ENCODE results near the gene CABP1.

Gene CABP1

GRCh38 chr12:120653611-120654010, 13.2 kb downstream of the CABP1 start:
- Histone ChIP-seq H3K4me1 (ENCODE audit: control insufficient read depth, insufficient read depth, low read length) (peaks cover 19% of the 10 kb centered on the region), H3K9ac (ENCODE audit: low read length in 2 of 2) (no peak overlapping the region), H3K36me3 (ENCODE audit: control insufficient read depth in 2 of 2, insufficient read depth in 2 of 2, low read length in 2 of 2) (no peaks in the 10 kb centered on the region), H3K4me3 (ENCODE audit: low read length in 2 of 2) (no peak overlapping the region), H3K9me3 (ENCODE audit: control insufficient read depth in 2 of 2, low read length in 2 of 2) (no peaks in the 10 kb centered on the region), H3K27ac (ENCODE audit: low read length) (no peak overlapping the region), H3K27me3 (ENCODE audit: control insufficient read depth in 1 of 2, insufficient read depth in 2 of 2, low read length in 2 of 2) (peaks cover 13 to 16% of the 10 kb centered on the region in 2 donors)

GRCh38 chr12:120654656-120655055, 14.2 kb downstream of the CABP1 start:
- Histone ChIP-seq H3K27ac (ENCODE audit: low read length) (no peak overlapping the region), H3K9ac (ENCODE audit: low read length in 2 of 2) (no peak overlapping the region), H3K4me1 (ENCODE audit: control insufficient read depth, insufficient read depth, low read length) (peaks cover 14% of the 10 kb centered on the region), H3K27me3 (ENCODE audit: control insufficient read depth in 1 of 2, insufficient read depth in 2 of 2, low read length in 2 of 2) (peaks cover 10 to 12% of the 10 kb centered on the region in 2 donors), H3K9me3 (ENCODE audit: control insufficient read depth in 2 of 2, low read length in 2 of 2) (no peaks in the 10 kb centered on the region), H3K36me3 (ENCODE audit: control insufficient read depth in 2 of 2, insufficient read depth in 2 of 2, low read length in 2 of 2) (no peaks in the 10 kb centered on the region), H3K4me3 (ENCODE audit: low read length in 2 of 2) (no peak overlapping the region)

- peaks cover 0 to 1% of the 10 kb centered on the region in 2 donors for H3K36me3 ChIP-seq (ENCODE audit: control insufficient read depth in 2 of 2, insufficient read depth in 2 of 2, low read length in 2 of 2)
- H3K9ac ChIP-seq (ENCODE audit: low read length in 2 of 2): no peak overlapping the region
- no peak overlapping the region for H3K4me3 ChIP-seq (ENCODE audit: low read length in 2 of 2)
- no peaks in the 10 kb centered on the region for H3K9me3 ChIP-seq (ENCODE audit: control insufficient read depth in 2 of 2, low read length in 2 of 2)
- H3K4me1 ChIP-seq (ENCODE audit: control insufficient read depth, insufficient read depth, low read length): peaks cover 10% of the 10 kb centered on the region
- H3K27ac ChIP-seq (ENCODE audit: low read length): no peak overlapping the region
- peaks cover 0 to 6% of the 10 kb centered on the region in 2 donors for H3K27me3 ChIP-seq (ENCODE audit: control insufficient read depth in 1 of 2, insufficient read depth in 2 of 2, low read length in 2 of 2)
Measured at GRCh38 chr12:120656008-120656407, 15.6 kb downstream of the CABP1 start.

- no peaks in the 10 kb centered on the region for H3K9me3 ChIP-seq (ENCODE audit: control insufficient read depth in 2 of 2, low read length in 2 of 2)
- H3K9ac ChIP-seq (ENCODE audit: low read length in 2 of 2): no peak overlapping the region
- H3K4me1 ChIP-seq (ENCODE audit: control insufficient read depth, insufficient read depth, low read length): peaks cover 8% of the 10 kb centered on the region
- no peaks in the 10 kb centered on the region for H3K27me3 ChIP-seq (ENCODE audit: control insufficient read depth in 1 of 2, insufficient read depth in 2 of 2, low read length in 2 of 2)
- no peak overlapping the region for H3K4me3 ChIP-seq (ENCODE audit: low read length in 2 of 2)
- H3K36me3 ChIP-seq (ENCODE audit: control insufficient read depth in 2 of 2, insufficient read depth in 2 of 2, low read length in 2 of 2): peaks cover 0 to 3% of the 10 kb centered on the region in 2 donors
- H3K27ac ChIP-seq (ENCODE audit: low read length): no peak overlapping the region
Measured at GRCh38 chr12:120658286-120659150, 18.1 kb downstream of the CABP1 start.

- Histone ChIP-seq H3K27ac (ENCODE audit: low read length) (no peak overlapping the region), H3K4me1 (ENCODE audit: control insufficient read depth, insufficient read depth, low read length) (peaks cover 8% of the 10 kb centered on the region), H3K9me3 (ENCODE audit: control insufficient read depth in 2 of 2, low read length in 2 of 2) (no peaks in the 10 kb centered on the region), H3K4me3 (ENCODE audit: low read length in 2 of 2) (no peak overlapping the region), H3K36me3 (ENCODE audit: control insufficient read depth in 2 of 2, insufficient read depth in 2 of 2, low read length in 2 of 2) (peaks cover 0 to 3% of the 10 kb centered on the region in 2 donors), H3K27me3 (ENCODE audit: control insufficient read depth in 1 of 2, insufficient read depth in 2 of 2, low read length in 2 of 2) (no peaks in the 10 kb centered on the region), H3K9ac (ENCODE audit: low read length in 2 of 2) (no peak overlapping the region)
Measured at GRCh38 chr12:120659151-120659525, 18.7 kb downstream of the CABP1 start.

GRCh38 chr12:120661432-120661831, 21.0 kb downstream of the CABP1 start:
- Histone ChIP-seq H3K9ac (ENCODE audit: low read length in 2 of 2) (no peak overlapping the region), H3K4me3 (ENCODE audit: low read length in 2 of 2) (no peak overlapping the region), H3K4me1 (ENCODE audit: control insufficient read depth, insufficient read depth, low read length) (no peaks in the 10 kb centered on the region), H3K27ac (ENCODE audit: low read length) (no peak overlapping the region), H3K36me3 (ENCODE audit: control insufficient read depth in 2 of 2, insufficient read depth in 2 of 2, low read length in 2 of 2) (peaks cover 0 to 3% of the 10 kb centered on the region in 2 donors), H3K27me3 (ENCODE audit: control insufficient read depth in 1 of 2, insufficient read depth in 2 of 2, low read length in 2 of 2) (no peaks in the 10 kb centered on the region), H3K9me3 (ENCODE audit: control insufficient read depth in 2 of 2, low read length in 2 of 2) (no peaks in the 10 kb centered on the region)

GRCh38 chr12:120662879-120663278, 22.5 kb downstream of the CABP1 start:
- Histone ChIP-seq H3K36me3 (ENCODE audit: control insufficient read depth in 2 of 2, insufficient read depth in 2 of 2, low read length in 2 of 2) (peaks cover 0 to 3% of the 10 kb centered on the region in 2 donors), H3K27me3 (ENCODE audit: control insufficient read depth in 1 of 2, insufficient read depth in 2 of 2, low read length in 2 of 2) (no peaks in the 10 kb centered on the region), H3K4me1 (ENCODE audit: control insufficient read depth, insufficient read depth, low read length) (no peaks in the 10 kb centered on the region), H3K9ac (ENCODE audit: low read length in 2 of 2) (no peak overlapping the region), H3K9me3 (ENCODE audit: control insufficient read depth in 2 of 2, low read length in 2 of 2) (no peaks in the 10 kb centered on the region), H3K27ac (ENCODE audit: low read length) (no peak overlapping the region), H3K4me3 (ENCODE audit: low read length in 2 of 2) (no peak overlapping the region)

- no peak overlapping the region for H3K4me3 ChIP-seq (ENCODE audit: low read length in 2 of 2)
- no peak overlapping the region for H3K27ac ChIP-seq (ENCODE audit: low read length)
- peaks cover 0 to 2% of the 10 kb centered on the region in 2 donors for H3K27me3 ChIP-seq (ENCODE audit: control insufficient read depth in 1 of 2, insufficient read depth in 2 of 2, low read length in 2 of 2)
- no peaks in the 10 kb centered on the region for H3K9me3 ChIP-seq (ENCODE audit: control insufficient read depth in 2 of 2, low read length in 2 of 2)
- H3K4me1 ChIP-seq (ENCODE audit: control insufficient read depth, insufficient read depth, low read length): no peaks in the 10 kb centered on the region
- no peak overlapping the region for H3K9ac ChIP-seq (ENCODE audit: low read length in 2 of 2)
- peaks cover 0 to 3% of the 10 kb centered on the region in 2 donors for H3K36me3 ChIP-seq (ENCODE audit: control insufficient read depth in 2 of 2, insufficient read depth in 2 of 2, low read length in 2 of 2)
Measured at GRCh38 chr12:120663741-120664140, 23.3 kb downstream of the CABP1 start.

- no peaks in the 10 kb centered on the region for H3K4me1 ChIP-seq (ENCODE audit: control insufficient read depth, insufficient read depth, low read length)
- no peaks in the 10 kb centered on the region for H3K36me3 ChIP-seq (ENCODE audit: control insufficient read depth in 2 of 2, insufficient read depth in 2 of 2, low read length in 2 of 2)
- no peak overlapping the region for H3K9ac ChIP-seq (ENCODE audit: low read length in 2 of 2)
- no peak overlapping the region for H3K27ac ChIP-seq (ENCODE audit: low read length)
- H3K4me3 ChIP-seq (ENCODE audit: low read length in 2 of 2): no peak overlapping the region
- H3K9me3 ChIP-seq (ENCODE audit: control insufficient read depth in 2 of 2, low read length in 2 of 2): no peaks in the 10 kb centered on the region
- peaks cover 0 to 2% of the 10 kb centered on the region in 2 donors for H3K27me3 ChIP-seq (ENCODE audit: control insufficient read depth in 1 of 2, insufficient read depth in 2 of 2, low read length in 2 of 2)
Measured at GRCh38 chr12:120666571-120667390, 26.4 kb downstream of the CABP1 start.

GRCh38 chr12:120668091-120668867, 27.9 kb downstream of the CABP1 start:
- no peak overlapping the region for H3K27ac ChIP-seq (ENCODE audit: low read length)
- no peaks in the 10 kb centered on the region for H3K36me3 ChIP-seq (ENCODE audit: control insufficient read depth in 2 of 2, insufficient read depth in 2 of 2, low read length in 2 of 2)
- H3K27me3 ChIP-seq (ENCODE audit: control insufficient read depth in 1 of 2, insufficient read depth in 2 of 2, low read length in 2 of 2): peaks cover 0 to 2% of the 10 kb centered on the region in 2 donors
- H3K9ac ChIP-seq (ENCODE audit: low read length in 2 of 2): no peak overlapping the region
- no peaks in the 10 kb centered on the region for H3K9me3 ChIP-seq (ENCODE audit: control insufficient read depth in 2 of 2, low read length in 2 of 2)
- no peaks in the 10 kb centered on the region for H3K4me1 ChIP-seq (ENCODE audit: control insufficient read depth, insufficient read depth, low read length)
- H3K4me3 ChIP-seq (ENCODE audit: low read length in 2 of 2): no peak overlapping the region
